H1 (cell line): ENCODE data around the gene PRKD3. TPM values are rescaled to one million over a fixed set of nuclear protein-coding genes. Genes with fewer than 3 reads are reported as not detected.

Experiments used
- CTCF ChIA-PET: fragments of 300-600 bp; sonication (Branson Sonifier 250); formaldehyde crosslinking; loops from one replicate; lab custom pipeline; 2021; ENCODE audit not compliant: partially characterized antibody; lab: Charles Lee
- POLR2A ChIA-PET: fragments of 300-600 bp; sonication (Branson Sonifier 250); formaldehyde crosslinking; loops from one replicate; lab custom pipeline; 2021; ENCODE audit warnings: inconsistent platforms; ENCODE audit not compliant: partially characterized antibody; lab: Charles Lee
- DNase-seq, 2 experiments: peaks; one replicate each; pipeline versions ENCODE4 v3.0.0 to v3.0.0-alpha.2; 2010 to 2022; ENCODE audit warnings: low spot score in 2 of 2, low read depth in 1 of 2, mixed read lengths in 1 of 2
- FAIRE-seq: peaks from 2 replicates; lab custom pipeline; 2011; peaks lifted over from hg19 to GRCh38; lab: Jason Lieb, UNC
- H2AFZ ChIP-seq: 2 replicates; pipeline ENCODE4 v1.8.1; 2012; ENCODE audit warnings: low read length, inconsistent platforms
- H2AK5ac ChIP-seq: 2 replicates; pipeline ENCODE4 v1.6.1; 2013; ENCODE audit warnings: low read depth, low read length
- H2BK120ac ChIP-seq: replicated peaks from 2 replicates; pipeline ENCODE3; 2013; ENCODE audit warnings: low read depth, low read length, inconsistent platforms
- H2BK12ac ChIP-seq: 2 replicates; pipeline ENCODE4 v1.6.1; 2013; ENCODE audit warnings: low read depth, low read length
- H2BK15ac ChIP-seq: 2 replicates; pipeline ENCODE4 v1.6.1; 2013; ENCODE audit warnings: low read length
- H2BK20ac ChIP-seq: 2 replicates; pipeline ENCODE4 v1.6.1; 2013; ENCODE audit warnings: low read length
- H2BK5ac ChIP-seq: 2 replicates; pipeline ENCODE4 v1.6.1; 2013; ENCODE audit warnings: low read depth, low read length
- H3K14ac ChIP-seq: 2 replicates; pipeline ENCODE4 v1.6.1; 2013; ENCODE audit warnings: inconsistent platforms; ENCODE audit not compliant: insufficient read length
- H3K18ac ChIP-seq: 2 replicates; pipeline ENCODE4 v1.6.1; 2013; ENCODE audit warnings: low read length; ENCODE audit errors: extremely low read depth
- H3K23ac ChIP-seq: 2 replicates; pipeline ENCODE4 v1.6.1; 2013; ENCODE audit warnings: inconsistent platforms; ENCODE audit not compliant: insufficient read length
- H3K23me2 ChIP-seq: 2 replicates; pipeline ENCODE4 v1.6.1; 2013; ENCODE audit warnings: low read depth, low read length
- H3K27ac ChIP-seq: 2 replicates; pipeline ENCODE4 v1.6.1; 2011; ENCODE audit warnings: low read depth, low read length, inconsistent platforms
- H3K27me3 ChIP-seq, 4 experiments: replicated peaks in 1 of 4; 1 replicate in 1 of 4; 2 replicates in 3 of 4; pipeline versions ENCODE4 v1.6.1 to v1.8.1; 2011 to 2013; ENCODE audit warnings: low read length in 3 of 4, mild to moderate bottlenecking in 3 of 4, inconsistent platforms in 2 of 4, mixed read lengths in 2 of 4, moderate library complexity in 1 of 4; ENCODE audit not compliant: control insufficient read depth in 3 of 4, insufficient read depth in 3 of 4; ENCODE audit errors: extremely low read depth in 1 of 4
- H3K36me3 ChIP-seq, 4 experiments: 2 replicates each; pipeline versions ENCODE4 v1.6.1 to v1.8.1; 2011 to 2013; ENCODE audit warnings: mild to moderate bottlenecking in 4 of 4, low read length in 3 of 4, moderate library complexity in 2 of 4, control low read depth in 1 of 4, inconsistent platforms in 1 of 4; ENCODE audit not compliant: insufficient read depth in 4 of 4, control insufficient read depth in 2 of 4
- H3K4ac ChIP-seq: replicated peaks from 2 replicates; pipeline ENCODE3; 2013; ENCODE audit warnings: low read length, low read depth, mixed read lengths, inconsistent platforms; ENCODE audit not compliant: insufficient read length
- H3K4me1 ChIP-seq, 4 experiments: replicated peaks in 1 of 4; 1 replicate in 1 of 4; 2 replicates in 3 of 4; pipeline versions ENCODE4 v1.6.1 to v1.8.1; 2011 to 2013; ENCODE audit warnings: low read length in 3 of 4, inconsistent platforms in 2 of 4, mixed read lengths in 1 of 4; ENCODE audit not compliant: insufficient read depth in 4 of 4, control insufficient read depth in 3 of 4
- H3K4me2 ChIP-seq, 2 experiments: 2 replicates each; pipeline versions ENCODE4 v1.6.1 to v1.8.1; 2011 to 2013; ENCODE audit warnings: low read depth in 2 of 2, low read length in 2 of 2, control low read depth in 1 of 2, inconsistent platforms in 1 of 2, mild to moderate bottlenecking in 1 of 2; ENCODE audit not compliant: insufficient read depth in 1 of 2
- H3K4me3 ChIP-seq, 4 experiments: fragments of 200-600, 300-600 bp in 1 of 4; sonication (generic), shearing (Covaris generic), sonication (Bioruptor Twin) in 1 of 4; 2 replicates each; pipeline versions ENCODE4 v1.5.1 to v1.8.1; 2011 to 2016; ENCODE audit warnings: low read length in 4 of 4, low read depth in 3 of 4, control low read depth in 2 of 4, inconsistent platforms in 2 of 4, mild to moderate bottlenecking in 2 of 4, mixed read lengths in 1 of 4, moderate library complexity in 1 of 4; ENCODE audit not compliant: insufficient read depth in 2 of 4; ENCODE audit errors: extremely low read depth in 1 of 4
- H3K56ac ChIP-seq: replicated peaks from 2 replicates; pipeline ENCODE3; 2013; ENCODE audit warnings: low read depth, mild to moderate bottlenecking, mixed read lengths, low read length, inconsistent platforms; ENCODE audit not compliant: insufficient read length
- H3K79me1 ChIP-seq: 2 replicates; pipeline ENCODE4 v1.6.1; 2013; ENCODE audit warnings: low read depth, low read length, control low read depth
- H3K79me2 ChIP-seq, 2 experiments: 2 replicates each; pipeline versions ENCODE4 v1.6.1 to v1.8.1; 2012 to 2013; ENCODE audit warnings: low read length in 2 of 2, mild to moderate bottlenecking in 2 of 2, inconsistent platforms in 1 of 2; ENCODE audit not compliant: insufficient read depth in 2 of 2, control insufficient read depth in 1 of 2
- H3K9ac ChIP-seq, 4 experiments: replicated peaks in 1 of 4; 1 replicate in 1 of 4; 2 replicates in 3 of 4; pipeline versions ENCODE4 v1.6.1 to v1.8.1; 2011 to 2013; ENCODE audit warnings: low read depth in 3 of 4, low read length in 3 of 4, control low read depth in 2 of 4, mild to moderate bottlenecking in 2 of 4, moderate library complexity in 2 of 4, inconsistent platforms in 1 of 4; ENCODE audit errors: extremely low read depth in 1 of 4
- H3K9me3 ChIP-seq, 2 experiments: 2 replicates each; pipeline versions ENCODE4 v1.6.1 to v1.8.1; 2012 to 2013; ENCODE audit warnings: mild to moderate bottlenecking in 2 of 2, moderate library complexity in 2 of 2, control low read depth in 1 of 2, inconsistent platforms in 1 of 2, low read depth in 1 of 2, low read length in 1 of 2, mixed read lengths in 1 of 2; ENCODE audit not compliant: insufficient read depth in 2 of 2
- H4K20me1 ChIP-seq, 2 experiments: replicated peaks in 1 of 2; 2 replicates each; pipeline versions ENCODE3 to v1.8.1; 2011 to 2013; ENCODE audit warnings: inconsistent platforms in 2 of 2, low read length in 2 of 2, mild to moderate bottlenecking in 1 of 2; ENCODE audit not compliant: insufficient read depth in 2 of 2, control insufficient read depth in 1 of 2
- H4K5ac ChIP-seq: 2 replicates; pipeline ENCODE4 v1.6.1; 2013; ENCODE audit warnings: low read length, low read depth, mixed read lengths, inconsistent platforms; ENCODE audit not compliant: insufficient read length
- H4K8ac ChIP-seq: 2 replicates; pipeline ENCODE4 v1.8.0; 2013; ENCODE audit warnings: mild to moderate bottlenecking, moderate library complexity, low read length, inconsistent platforms; ENCODE audit not compliant: insufficient read depth; ENCODE audit errors: extremely low read depth
- H4K91ac ChIP-seq: replicated peaks from 2 replicates; pipeline ENCODE3; 2013; ENCODE audit warnings: low read length, mixed read lengths, inconsistent platforms; ENCODE audit not compliant: insufficient read length
- BACH1 ChIP-seq: IDR thresholded peaks from 2 replicates; pipeline ENCODE4 v1.6.1; 2012; ENCODE audit warnings: low read length, improper control_type of control experiment
- CEBPB ChIP-seq: IDR thresholded peaks from 2 replicates; pipeline ENCODE4 v1.6.1; 2012; ENCODE audit warnings: low read depth, low read length
- EGR1 ChIP-seq: IDR thresholded peaks from 2 replicates; pipeline ENCODE4 v1.6.1; 2011; ENCODE audit warnings: low read depth, low read length, borderline replicate concordance
- KDM1A ChIP-seq: fragments of 200-600, 300-600 bp; sonication (generic); IDR thresholded peaks from 2 replicates; pipeline ENCODE4 v1.7.1; 2016; ENCODE audit warnings: mild to moderate bottlenecking, low read length, borderline replicate concordance
- NANOG ChIP-seq: IDR thresholded peaks from 2 replicates; pipeline ENCODE4 v1.6.1; 2011; ENCODE audit warnings: low read length, low read depth, mild to moderate bottlenecking, inconsistent platforms; ENCODE audit not compliant: insufficient read depth, poor library complexity, severe bottlenecking
- SP4 ChIP-seq: IDR thresholded peaks from 2 replicates; pipeline ENCODE4 v1.6.1; 2012; ENCODE audit warnings: low read length, inconsistent platforms
- TEAD4 ChIP-seq: IDR thresholded peaks from 2 replicates; pipeline ENCODE4 v1.6.1; 2012; ENCODE audit warnings: low read depth, low read length, inconsistent platforms, mixed read lengths
- WGBS, 2 experiments: shearing (Covaris generic) in 1 of 2; methylation state at CpG; one replicate each; pipeline versions ENCODE4 v1.1.6 to v1.1.7; 2013 to 2015; ENCODE audit warnings: low lambda C conversion rate in 2 of 2, mixed read lengths in 2 of 2, inconsistent platforms in 1 of 2, low coverage in 1 of 2, missing lambda C conversion rate in 1 of 2; ENCODE audit not compliant: insufficient replicate concordance in 2 of 2, insufficient coverage in 1 of 2, insufficient read length in 1 of 2; ENCODE audit errors: extremely low coverage in 1 of 2, missing lambda C conversion rate in 1 of 2; 5-methylcytosine and 5-hydroxymethylcytosine counted together
- polyA plus RNA-seq, 7 experiments: library from polyadenylated mRNA; depleted of rRNA in 3 of 7; stranded (reverse) in 5 of 7; unstranded in 2 of 7; fragments of >200 nt in 5 of 7; fragments of 200-250 nt in 2 of 7; gene quantifications; 1 replicate in 5 of 7; 2 replicates in 1 of 7; 4 replicates in 1 of 7; pipeline versions ENCODE4 v1.2.1 to v1.2.3, GENCODE V29; 2011 to 2013; ENCODE audit warnings: missing spikeins in 2 of 7, mixed read lengths in 2 of 7
- total RNA-seq: library from RNA; stranded (reverse); fragmentation: NEBNext Ultra II Directional; extraction: Animal tissue kit (Norgen Biotek cat#: 25700); gene quantifications from 2 replicates; pipeline ENCODE4 v1.2.1, GENCODE V29; 2021

The PRKD3 gene
- total and polyA plus RNA-seq, 2 of the 8 experiments (the other 6 are each of a cell fraction or from before 2014, with no cell fraction given) = 12.0 to 63.3 TPM

GRCh38 chr2:37291680-37292079 is 33.0 kb downstream of the PRKD3 start:
- Histone ChIP-seq H3K79me1 (no peaks in the 10 kb centered on the region; the same call in 1 of the 2 replicates), H4K5ac (no peak overlapping the region), H3K9ac (no peak overlapping the region), H3K4me1 (no peaks in the 10 kb centered on the region), H4K91ac (no peak overlapping the region), H4K8ac (no peak overlapping the region), H3K23me2 (no peaks in the 10 kb centered on the region), H3K14ac (no peak overlapping the region), H3K36me3 (peaks cover 0 to 27% (median 9%) of the 10 kb centered on the region in 4 experiments; a peak in 5 of 8 replicates), H2BK20ac (no peak overlapping the region), H2BK12ac (no peak overlapping the region), H3K4me3 (no peak overlapping the region), H3K56ac (no peak overlapping the region), H3K4ac (no peak overlapping the region), H3K18ac (no peak overlapping the region), H3K27me3 (no peaks in the 10 kb centered on the region), H3K23ac (no peak overlapping the region), H3K4me2 (no peak overlapping the region), H2BK15ac (no peak overlapping the region), H2AK5ac (no peak overlapping the region), H2BK5ac (no peak overlapping the region), H3K9me3 (no peaks in the 10 kb centered on the region), H2AFZ (no peak overlapping the region), H3K27ac (no peak overlapping the region), H4K20me1 (no peaks in the 10 kb centered on the region), H2BK120ac (no peak overlapping the region), H3K79me2 (peaks cover 0 to 17% of the 10 kb centered on the region in 2 experiments; a peak in 2 of 4 replicates)
- FAIRE-seq = no peak
- no peak for DNase-seq
- TF ChIP-seq CEBPB (no peak), SP4 (no peak), EGR1 (no peak), TEAD4 (no peak), BACH1 (no peak), NANOG (no peak), KDM1A (no peak)
- CTCF ChIA-PET = no interaction called here
- POLR2A ChIA-PET = no interaction called here
- 96 to 100% methylated on average over 2 of the region's 2 CpGs for WGBS, 2 experiments
